ENCODE measurements around the gene RSAD1.
"Not testable (repeated sequence)": the region's sequence is repeated elsewhere in the genome, so short reads cannot be mapped to it uniquely, and the experiment has no call there.

- not testable (repeated sequence) for TF ChIP-seq POLR2AphosphoS5 (IDR thresholded peaks at IDR 0.05; ENCODE audit: borderline replicate concordance, low read depth, low read length); EZH2 (IDR thresholded peaks at IDR 0.05)
Measured at GRCh38 chr17:50475775-50476544, 2.7 kb upstream of the RSAD1 start.

Measured in SK-N-MC (cell line).